HG03565 (cell line): ENCODE measurements around the gene CTSL.

Experiments used
- ATAC-seq: cut with Tn5 transposase; IDR thresholded peaks from one replicate; pipeline ENCODE4 v1.9.1; 2021; ENCODE audit warnings: mild to moderate bottlenecking, moderate library complexity; ENCODE audit not compliant: unreplicated experiment

Gene CTSL

DNA sequence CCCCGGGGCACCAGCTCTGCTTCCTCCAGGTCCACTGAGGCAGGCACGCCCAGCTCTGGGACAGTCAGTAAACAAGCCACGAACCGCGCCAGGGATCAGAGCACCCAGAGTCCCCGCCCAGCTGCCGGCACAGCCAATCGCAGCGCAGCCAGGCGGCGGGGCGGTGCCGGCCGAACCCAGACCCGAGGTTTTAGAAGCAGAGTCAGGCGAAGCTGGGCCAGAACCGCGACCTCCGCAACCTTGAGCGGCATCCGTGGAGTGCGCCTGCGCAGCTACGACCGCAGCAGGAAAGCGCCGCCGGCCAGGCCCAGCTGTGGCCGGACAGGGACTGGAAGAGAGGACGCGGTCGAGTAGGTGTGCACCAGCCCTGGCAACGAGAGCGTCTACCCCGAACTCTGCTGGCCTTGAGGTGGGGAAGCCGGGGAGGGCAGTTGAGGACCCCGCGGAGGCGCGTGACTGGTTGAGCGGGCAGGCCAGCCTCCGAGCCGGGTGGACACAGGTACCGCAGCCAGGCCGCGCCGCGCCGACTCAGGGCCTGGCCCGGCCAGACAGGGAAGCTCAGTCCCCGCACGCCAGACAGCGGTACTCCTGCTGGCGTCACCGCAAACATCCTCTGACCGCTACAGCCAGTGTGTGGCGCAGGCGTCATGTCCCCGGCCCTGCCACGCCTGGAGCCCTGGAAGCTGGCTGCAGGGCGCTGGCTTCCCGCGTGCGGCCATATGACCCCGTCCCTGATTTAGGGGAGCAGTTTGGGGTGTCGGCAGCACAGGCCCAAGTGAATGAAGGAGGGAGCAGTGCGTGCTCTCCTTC lies at the start of gene CTSL:
Gene CTSL (plus strand): TSS at position 220 of the 810 bp plus-strand sequence. CDS start 1,485 bp downstream, outside the sequence.
- no peak for ATAC-seq

DNA sequence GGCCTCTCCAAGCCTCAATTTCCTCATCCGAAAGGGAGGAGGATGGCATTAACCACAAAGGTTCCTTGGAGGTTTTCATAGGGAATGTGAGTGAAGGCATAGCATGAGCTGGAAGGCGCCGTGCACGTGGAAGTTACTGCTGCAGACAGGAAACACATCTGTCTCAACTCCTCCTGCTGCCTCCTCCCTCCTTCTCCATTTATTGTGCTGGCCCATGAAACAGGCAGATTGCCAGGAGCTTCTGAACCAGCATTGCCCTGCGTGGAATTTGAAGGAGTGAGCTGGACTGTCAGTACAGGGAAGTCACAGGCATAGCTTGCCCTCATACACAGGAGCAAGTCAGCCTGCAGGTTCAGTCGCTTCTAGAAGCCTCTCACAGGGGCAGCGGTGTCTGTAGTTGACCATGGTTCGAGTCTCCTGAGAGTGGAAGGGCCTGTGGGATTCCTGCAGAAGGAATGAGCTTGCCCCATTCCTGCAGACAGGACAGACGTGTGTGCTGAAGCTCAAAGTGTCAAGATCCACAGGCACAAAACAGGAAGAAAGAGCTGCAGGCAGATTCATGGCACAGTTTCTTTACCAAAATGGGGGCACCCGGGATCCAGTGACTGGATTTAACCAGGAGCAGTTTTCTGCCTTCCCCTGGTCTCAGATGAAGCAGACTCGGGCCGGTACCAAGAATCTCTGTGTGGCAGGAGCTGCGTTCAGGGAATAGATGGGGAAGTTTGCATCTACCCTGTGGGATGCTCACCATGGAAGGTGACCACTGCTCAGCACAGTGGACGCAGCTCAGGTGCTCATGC lies 48.7 kb upstream of the CTSL start:
- ATAC-seq, result no peak

DNA sequence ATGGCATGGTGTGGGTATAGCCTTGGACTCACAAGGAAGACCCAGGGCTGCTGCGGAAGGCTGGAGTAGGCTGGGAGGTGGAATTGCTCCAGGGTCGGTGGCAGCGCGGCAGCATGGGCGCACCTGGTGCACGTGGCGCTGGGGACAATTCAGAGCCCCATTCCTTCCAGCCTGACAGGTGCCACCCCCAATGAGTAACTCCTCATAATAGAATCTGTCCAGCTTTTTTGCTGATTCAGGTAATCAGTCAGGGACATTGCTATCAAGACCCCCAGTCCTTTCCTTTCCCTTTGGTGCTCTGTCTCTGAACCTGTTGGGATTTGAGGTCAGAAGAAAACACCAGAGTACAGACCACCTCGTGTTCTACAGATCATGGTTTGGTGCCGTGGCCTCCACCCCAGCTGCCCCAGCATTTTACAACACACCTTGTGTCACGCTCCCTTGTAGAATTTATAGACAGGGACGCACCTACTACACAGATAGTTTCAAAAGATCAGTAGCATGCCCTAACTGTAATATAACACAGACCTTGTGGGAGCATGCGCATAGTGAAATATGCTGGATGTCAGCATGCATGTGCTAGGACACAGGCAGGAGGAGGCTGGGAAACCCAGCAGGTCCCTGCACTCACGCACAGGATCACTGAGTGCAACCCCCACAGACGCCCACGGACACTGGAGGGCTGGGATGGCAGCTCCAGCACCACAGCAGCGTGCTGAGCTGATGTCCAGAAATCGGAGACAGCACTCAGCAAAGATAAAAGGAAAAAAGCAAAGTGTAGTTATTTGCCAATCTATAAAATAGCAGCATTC lies 47.9 kb upstream of the CTSL start:
- ATAC-seq, result no peak

DNA sequence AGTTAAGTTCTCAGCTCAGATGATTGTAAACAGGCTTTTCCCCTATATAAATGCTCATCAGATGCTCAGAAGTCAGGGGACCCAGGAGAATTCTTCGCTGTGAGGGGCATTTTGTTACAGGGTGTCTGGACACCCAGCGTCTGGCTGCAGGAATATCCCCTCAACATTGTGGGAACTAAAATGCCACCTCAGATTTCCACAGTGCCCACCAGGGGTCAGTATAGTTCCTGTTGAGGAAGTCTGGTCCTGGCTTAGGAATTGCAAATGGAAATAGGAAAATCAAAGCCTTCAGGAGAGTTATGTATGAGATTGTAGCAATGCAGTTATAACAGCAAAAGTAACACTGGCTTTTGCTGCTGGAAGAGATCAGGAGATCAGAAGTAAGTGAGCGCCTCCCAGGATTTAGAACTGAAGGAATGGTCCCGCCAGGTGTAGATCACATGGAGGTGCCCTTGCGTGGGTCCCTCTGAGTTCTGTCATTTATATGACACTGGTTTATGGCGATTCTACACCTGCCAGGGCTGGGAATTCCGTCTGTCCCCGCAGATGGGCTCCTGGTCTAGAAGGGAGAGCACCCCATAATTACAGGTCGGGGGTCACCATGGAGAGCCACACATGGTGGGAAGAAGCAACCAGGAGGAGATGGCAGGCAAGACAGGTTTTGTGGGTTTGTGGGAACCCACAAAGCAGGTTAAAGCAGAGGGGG lies 47.1 kb upstream of the CTSL start:
- ATAC-seq, result no peak

DNA sequence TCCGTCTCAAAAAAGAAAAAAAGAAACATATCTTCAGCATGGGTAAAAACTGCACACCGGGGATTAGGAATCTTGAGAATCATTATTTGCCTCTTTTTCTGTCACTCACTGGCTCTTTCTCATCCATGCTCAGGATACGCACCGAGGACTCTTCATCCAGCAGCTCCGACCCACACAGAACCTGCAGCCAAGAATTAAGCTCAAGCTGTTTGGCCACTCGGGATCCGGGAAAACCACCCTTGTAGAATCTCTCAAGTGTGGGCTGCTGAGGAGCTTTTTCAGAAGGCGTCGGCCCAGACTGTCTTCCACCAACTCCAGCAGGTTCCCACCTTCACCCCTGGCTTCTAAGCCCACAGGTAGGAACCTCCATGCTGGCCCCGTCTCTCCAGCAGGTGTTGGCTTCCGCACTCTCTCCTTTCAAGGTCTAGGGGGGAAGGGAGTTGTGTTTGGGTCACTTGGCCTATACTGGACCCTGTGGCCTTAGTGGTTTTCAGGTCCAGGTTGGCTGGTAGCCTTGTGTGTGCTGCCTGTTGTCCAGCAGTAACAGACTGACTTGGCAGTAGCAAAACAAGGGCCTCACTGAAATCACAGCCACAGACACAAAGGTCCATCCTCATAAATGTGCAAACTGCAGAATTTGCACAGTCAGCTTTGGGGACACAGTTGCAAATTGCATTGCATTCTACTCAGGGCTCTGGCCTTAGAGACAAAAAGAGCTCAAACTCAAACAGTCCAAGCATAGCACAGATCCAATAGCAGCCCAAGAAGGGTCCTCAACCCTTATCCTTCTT lies 44.5 kb upstream of the CTSL start:
- no peak for ATAC-seq

DNA sequence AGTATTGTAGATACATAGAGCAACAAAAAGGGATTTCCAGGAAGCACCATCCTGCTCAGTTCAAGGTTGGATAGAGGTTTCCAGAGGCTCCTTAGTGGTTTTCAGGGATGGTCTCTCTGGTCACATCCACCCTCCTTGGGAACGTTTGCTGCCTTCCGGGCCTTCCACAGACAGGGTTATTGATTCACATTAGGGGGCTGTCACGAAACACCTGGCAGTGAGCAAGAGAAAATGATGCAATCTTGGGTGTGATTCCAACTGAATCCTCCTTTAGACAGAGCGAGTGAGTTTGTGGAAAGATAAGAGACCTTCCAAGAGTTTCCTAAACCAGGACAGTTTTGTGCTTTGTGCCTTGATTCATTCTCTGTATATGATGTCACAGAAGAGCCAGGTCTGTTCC lies 43.8 kb upstream of the CTSL start:
- ATAC-seq, result no peak

DNA sequence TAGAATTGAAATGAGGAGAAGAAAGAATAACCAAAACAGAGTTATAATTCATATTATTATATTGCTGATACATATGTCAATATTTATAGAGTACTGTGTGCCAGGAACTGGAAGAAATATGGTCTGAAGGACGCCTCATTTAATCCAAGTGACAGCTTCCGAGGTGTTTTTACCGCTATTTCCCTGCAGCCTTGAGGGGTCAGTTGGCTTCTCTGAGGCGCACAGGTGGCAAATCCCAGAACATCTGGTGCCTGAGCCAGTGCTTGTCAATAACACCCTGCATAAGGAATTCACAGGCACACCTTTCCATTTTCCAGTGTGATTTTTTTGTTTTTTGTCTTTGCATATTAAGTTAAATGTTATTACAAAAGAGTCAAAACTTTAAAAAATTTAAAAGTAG lies 43.3 kb upstream of the CTSL start:
- no peak for ATAC-seq

DNA sequence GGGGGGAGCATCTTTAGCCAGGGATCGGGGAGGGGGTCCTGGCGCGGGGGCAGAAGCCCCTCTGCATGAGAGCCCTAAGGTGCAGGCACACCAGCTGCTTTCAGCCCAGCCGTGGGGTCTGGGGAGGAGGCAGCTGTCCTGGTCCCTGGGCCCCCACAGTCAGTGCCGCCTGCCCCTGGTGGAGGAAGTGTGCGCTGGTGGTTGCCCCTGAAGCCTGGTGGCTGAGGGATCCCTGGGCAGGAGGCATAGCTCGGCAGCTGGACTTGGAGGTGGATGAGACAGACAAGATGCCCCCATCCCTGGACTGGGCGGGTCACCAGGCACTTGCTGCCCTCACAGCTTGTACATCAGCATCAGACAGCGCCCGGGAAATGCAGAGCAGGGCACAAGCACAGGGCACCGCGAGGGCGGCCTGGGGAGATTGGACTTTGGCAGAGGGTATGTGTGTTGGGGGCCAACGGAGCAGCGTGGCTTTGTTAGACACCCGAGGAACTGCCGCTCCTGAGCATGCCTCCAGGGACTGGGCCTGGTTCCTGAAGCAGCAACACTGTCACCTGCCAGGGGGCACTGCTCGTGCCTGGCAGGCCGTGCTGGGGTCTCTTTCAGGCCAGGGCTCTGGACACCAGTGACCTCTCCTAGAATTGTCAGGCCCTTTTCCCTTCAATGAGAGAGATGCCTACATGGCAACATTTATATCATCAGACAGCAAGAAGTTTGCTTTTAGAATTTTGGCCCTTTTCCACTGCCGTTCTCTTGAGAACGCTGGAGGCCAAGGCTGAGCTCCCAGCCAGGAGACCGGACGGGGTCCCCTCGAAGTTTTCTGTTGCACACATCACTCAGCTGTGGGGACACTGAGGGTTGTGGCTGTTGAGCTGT lies 41.9 kb upstream of the CTSL start:
- ATAC-seq, result no peak

DNA sequence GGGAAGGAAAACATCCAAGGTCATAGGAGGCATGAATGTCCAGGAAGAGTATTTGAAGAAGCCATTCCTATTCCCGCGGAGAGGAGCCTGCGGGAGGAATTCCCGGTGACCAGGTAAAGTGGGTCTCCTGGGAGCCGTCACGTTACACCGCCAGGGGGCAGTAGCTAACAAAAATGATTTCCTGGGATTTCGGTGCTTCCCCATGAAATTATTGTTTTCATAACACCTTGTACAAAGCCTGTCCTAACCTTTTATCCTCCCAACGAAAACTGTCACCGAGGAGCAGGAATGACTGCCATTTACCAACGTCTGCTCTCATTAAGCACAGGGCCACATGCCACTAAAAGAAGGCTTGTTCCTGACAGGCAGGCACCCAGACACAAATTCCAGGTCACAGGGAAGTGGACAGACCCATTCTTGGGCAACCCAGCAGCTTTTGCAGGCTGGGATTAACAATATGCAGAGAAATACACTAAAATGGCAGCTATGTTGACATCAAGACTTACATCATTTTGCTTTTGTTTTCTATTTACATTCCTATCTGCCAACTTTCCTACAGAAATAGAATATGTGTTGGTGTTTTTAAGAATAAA lies 41.2 kb upstream of the CTSL start:
- ATAC-seq, result no peak

DNA sequence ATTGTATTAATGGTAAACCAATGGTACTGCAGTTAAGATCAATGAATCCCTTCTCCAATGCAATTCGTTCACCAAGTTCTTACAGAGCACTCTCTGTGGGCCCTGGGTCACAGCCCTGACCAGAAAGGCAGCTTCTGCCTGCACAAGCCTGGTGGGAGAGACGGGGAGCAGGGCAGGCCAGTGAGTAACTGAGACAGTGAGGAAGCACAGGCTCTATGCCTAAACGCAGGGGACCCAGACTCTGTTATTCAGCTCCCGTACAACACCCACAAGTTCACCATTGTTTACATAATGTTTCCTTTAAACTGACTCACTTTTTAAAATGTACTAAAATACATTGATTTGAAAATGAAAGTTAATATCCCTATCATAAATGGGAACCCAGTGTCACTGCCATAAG lies 40.5 kb upstream of the CTSL start:
- ATAC-seq, result no peak

DNA sequence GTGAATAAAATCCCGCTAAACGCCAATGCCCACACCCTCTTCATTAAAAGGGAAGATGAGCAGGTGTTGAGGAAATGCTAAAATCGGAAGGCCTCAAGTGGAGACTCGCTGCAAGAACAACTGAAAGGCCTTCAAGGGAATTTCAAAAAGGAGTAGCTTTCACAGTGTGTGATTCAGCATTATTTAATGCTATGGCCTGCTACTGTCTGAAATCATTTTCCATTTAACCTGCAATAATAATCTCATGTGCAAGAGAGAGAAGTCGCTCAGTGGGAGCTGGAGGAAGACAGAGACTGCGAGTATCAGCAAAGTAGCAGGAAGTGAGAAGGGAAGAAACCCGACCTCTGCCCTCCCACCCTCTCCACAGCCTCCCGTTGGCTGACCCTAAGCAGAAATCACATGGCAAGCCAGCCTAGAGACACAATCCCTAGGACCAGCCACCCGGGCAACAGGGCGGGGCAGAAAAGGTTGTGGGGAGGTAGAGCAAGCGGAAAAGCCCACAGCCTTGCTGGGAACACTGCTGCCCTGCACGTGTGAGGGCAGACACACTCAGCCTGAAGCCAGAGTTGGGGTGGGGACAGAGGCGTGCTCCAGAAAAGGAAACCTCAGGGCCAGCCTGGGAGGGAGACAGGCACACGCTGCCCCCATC lies 39.9 kb upstream of the CTSL start:
- ATAC-seq, result no peak

DNA sequence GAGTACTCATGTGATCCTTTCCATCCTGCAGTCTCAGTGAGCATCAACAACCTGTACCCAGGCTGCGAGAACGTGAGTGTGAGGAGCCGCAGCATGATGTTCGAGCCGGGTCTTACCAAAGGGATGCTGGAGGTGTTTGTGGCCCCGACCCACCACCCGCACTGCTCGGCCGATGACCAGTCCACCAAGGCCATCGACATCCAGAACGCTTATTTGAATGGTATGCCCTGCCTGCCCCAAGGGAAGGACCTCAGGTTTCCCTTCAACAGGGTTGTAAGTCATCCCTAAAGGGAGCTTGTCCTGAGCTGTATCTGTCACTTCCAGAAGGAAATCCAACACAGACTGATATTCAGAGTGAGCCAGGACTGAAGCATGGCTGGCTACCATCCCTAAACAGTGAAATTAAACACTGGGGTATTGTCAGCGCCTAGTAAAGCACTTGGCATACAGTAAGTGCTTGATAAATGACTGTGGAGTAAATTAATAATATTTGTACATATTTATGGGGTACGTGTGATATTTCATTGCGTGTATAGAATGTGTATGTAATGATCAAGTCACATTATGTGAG lies 39.3 kb upstream of the CTSL start:
- ATAC-seq, result no peak

DNA sequence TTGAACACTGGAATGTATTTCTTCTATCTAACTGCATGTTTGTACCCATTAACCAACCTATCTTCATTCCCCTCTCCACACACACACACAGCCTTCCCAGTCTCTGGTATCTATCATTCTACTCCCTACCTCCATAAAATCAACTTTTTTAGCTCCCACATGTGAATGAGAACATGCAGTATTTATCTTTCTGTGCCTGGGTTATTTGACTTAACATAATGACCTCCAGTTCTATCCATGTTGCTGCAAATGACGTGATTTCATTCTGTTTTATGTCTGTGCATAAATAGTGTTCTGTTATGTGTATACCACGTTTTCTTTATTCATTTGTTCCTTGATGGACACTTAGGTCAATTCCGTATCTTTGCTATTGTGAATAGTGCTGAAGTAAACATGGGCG lies 38.7 kb upstream of the CTSL start:
- no peak for ATAC-seq

DNA sequence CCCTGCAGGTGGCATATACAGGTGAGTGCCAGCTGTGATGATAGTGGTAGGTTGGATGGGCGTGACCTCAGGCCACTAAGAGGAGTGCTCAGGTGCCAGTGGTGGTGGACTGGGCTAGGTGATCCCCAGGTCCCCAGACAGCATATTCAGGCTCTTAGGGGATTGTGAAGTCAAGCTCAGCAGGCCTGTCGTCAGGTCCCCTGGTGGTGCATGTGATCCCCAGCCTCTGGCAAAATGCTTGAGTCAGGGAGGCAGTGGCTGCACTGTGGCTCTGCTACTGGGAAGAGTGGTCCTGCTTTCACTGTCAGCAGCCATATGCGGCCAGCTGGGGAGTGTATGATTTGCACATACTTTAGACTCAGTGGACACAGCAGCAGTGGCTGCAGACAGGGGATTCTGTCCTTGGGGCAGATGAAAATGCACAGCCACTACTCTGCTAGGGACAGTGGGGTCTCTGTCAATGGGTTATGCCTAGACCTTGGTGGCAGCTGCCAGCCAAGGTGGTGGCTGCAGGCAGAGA lies 31.6 kb upstream of the CTSL start:
- ATAC-seq, result no peak

DNA sequence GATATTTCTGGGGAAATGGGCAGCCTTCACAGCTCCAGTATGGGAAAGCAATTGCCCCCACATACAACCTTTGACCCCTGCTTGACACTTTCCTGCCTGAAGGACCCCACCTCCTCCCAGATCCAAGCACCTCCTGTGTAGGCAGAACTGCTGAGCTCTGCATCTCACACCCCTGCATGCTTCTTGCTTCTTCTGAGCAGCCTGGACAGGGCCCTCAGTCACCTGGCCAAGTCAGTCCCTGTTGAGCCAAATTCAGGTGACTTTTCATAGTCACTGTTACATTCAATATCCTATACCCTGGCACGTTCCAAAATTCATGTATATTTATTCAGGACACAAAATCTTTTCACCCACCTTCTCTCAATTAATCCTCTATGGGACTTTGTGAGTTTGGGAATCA lies 30.4 kb upstream of the CTSL start:
- no peak for ATAC-seq

DNA sequence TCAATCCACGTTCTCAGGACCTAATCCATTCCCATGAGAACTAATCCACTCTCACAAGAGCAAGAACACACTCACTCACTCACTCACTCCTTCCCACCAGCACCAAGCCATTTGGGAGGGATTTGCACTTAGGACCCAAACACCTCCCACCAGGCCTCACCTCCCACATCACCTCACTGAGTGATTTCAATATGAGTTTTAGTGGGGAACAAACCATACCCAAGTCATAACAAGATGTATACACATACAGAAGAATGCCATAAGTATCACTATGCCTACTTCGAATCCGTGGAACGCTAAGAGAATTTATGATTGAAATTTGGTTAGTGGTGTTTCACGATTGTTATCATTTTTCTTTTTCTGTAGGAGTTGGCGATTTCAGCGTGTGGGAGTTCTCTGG lies 29.3 kb upstream of the CTSL start:
- no peak for ATAC-seq

DNA sequence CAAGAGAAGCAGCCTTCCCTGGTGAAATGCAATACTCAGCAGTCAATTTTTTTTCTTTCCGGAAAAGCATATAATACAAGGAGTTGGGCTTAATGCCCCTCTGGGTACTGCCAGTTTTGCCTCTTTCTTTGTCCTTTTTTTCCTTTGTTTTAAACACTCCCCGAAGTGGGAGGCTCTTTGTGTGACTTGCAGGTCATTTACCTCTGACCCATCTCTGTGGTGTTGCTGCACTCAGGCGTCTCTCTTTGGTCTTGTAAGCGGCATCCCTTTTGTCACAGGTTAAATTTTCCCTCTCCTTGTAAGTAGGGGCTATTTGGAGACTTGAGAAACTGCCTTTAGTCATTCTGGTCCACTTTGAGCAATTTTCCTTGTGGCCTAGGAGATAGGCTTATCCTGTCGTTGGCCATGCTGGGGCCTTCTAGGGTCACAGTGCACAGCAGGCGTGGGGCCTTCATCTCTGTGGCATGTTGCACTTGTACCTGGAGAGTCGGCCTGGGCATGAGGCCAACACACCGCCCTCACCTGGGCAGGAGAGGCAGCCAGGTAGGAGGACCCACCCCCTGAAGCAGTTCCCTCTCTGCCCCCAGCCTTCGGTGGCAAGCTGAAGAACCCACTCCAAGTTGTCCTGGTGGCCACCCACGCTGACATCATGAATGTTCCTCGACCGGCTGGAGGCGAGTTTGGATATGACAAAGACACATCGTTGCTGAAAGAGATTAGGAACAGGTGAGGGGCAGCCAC lies 27.7 kb upstream of the CTSL start:
- no peak for ATAC-seq
